Hepatocyte (in vitro differentiated cells): ENCODE data around the gene ASIC2. TPM values are rescaled to one million over a fixed set of nuclear protein-coding genes. Genes with fewer than 3 reads are reported as not detected.

Experiments used
- DNase-seq: peaks from one replicate; pipeline ENCODE4 v3.0.0-alpha.2; 2016; ENCODE audit warnings: low spot score
- H2AFZ ChIP-seq: fragments of 200-600 bp; sonication (generic); 2 replicates; pipeline ENCODE4 v1.6.0; 2016; ENCODE audit warnings: antibody characterized with exemption, mild to moderate bottlenecking
- H3K27ac ChIP-seq: fragments of 200-600 bp; sonication (generic); 2 replicates; pipeline ENCODE4 v1.5.1; 2016; ENCODE audit warnings: mild to moderate bottlenecking
- H3K27me3 ChIP-seq: fragments of 200-600 bp; sonication (generic); 2 replicates; pipeline ENCODE4 v1.6.1; 2016
- H3K36me3 ChIP-seq: fragments of 200-600 bp; sonication (generic); replicated peaks from 2 replicates; pipeline ENCODE4 v1.5.1; 2016; ENCODE audit warnings: low read depth; ENCODE audit not compliant: insufficient read depth
- H3K4me1 ChIP-seq: fragments of 200-600 bp; sonication (generic); 2 replicates; pipeline ENCODE4 v1.5.1; 2016; ENCODE audit warnings: mild to moderate bottlenecking, moderate library complexity; ENCODE audit not compliant: insufficient read depth
- H3K4me2 ChIP-seq: fragments of 200-600 bp; sonication (generic); 2 replicates; pipeline ENCODE4 v1.6.0; 2016
- H3K4me3 ChIP-seq: fragments of 200-600 bp; sonication (generic); 2 replicates; pipeline ENCODE4 v1.5.1; 2016; ENCODE audit warnings: mild to moderate bottlenecking
- H3K79me2 ChIP-seq: fragments of 200-600 bp; sonication (generic); 2 replicates; pipeline ENCODE4 v1.6.0; 2017; ENCODE audit warnings: mild to moderate bottlenecking
- H3K9me2 ChIP-seq: fragments of 200-600 bp; sonication (generic); replicated peaks from 2 replicates; pipeline ENCODE4 v1.6.0; 2017; ENCODE audit warnings: mild to moderate bottlenecking; ENCODE audit not compliant: insufficient read depth
- H3K9me3 ChIP-seq: fragments of 200-600 bp; sonication (generic); 2 replicates; pipeline ENCODE4 v1.5.1; 2016; ENCODE audit warnings: low read depth, mild to moderate bottlenecking
- H4K20me1 ChIP-seq: fragments of 200-600 bp; sonication (generic); 2 replicates; pipeline ENCODE4 v1.6.0; 2016; ENCODE audit warnings: mild to moderate bottlenecking; ENCODE audit not compliant: insufficient read depth, poor library complexity, severe bottlenecking
- CTCF ChIP-seq: fragments of 200-600 bp; sonication (generic); IDR thresholded peaks from 2 replicates; pipeline ENCODE4 v1.5.1; 2016; ENCODE audit warnings: antibody characterized with exemption, mild to moderate bottlenecking; ENCODE audit not compliant: poor library complexity
- EZH2 ChIP-seq: fragments of 200-600 bp; sonication (generic); IDR thresholded peaks from 2 replicates; pipeline ENCODE4 v1.6.1; 2016; ENCODE audit warnings: antibody characterized with exemption, mild to moderate bottlenecking, borderline replicate concordance
- EZH2phosphoT487 ChIP-seq: fragments of 200-600 bp; sonication (generic); IDR thresholded peaks from one replicate; pipeline ENCODE4 v1.6.1; 2018; ENCODE audit warnings: antibody characterized with exemption, mild to moderate bottlenecking, low read depth, moderate library complexity; ENCODE audit not compliant: unreplicated experiment, severe bottlenecking
- whole genome bisulfite sequencing: methylation state at CpG from one replicate; pipeline ENCODE4 v1.1.6; 2016; ENCODE audit warnings: low lambda C conversion rate; ENCODE audit errors: missing lambda C conversion rate; 5-methylcytosine and 5-hydroxymethylcytosine counted together
- polyA plus RNA-seq: library from polyadenylated mRNA; unstranded; fragments of >200 nt; fragmentation: Nextera tagmentation; extraction: Ambion mirVana; gene quantifications from 2 replicates; pipeline ENCODE4 v1.2.1, GENCODE V29; 2016
- total RNA-seq: library from RNA; depleted of rRNA; stranded (reverse); fragments of >200 nt; gene quantifications from 2 replicates; pipeline ENCODE4 v1.2.3, GENCODE V29; 2014

ASIC2 gene
- total and polyA plus RNA-seq, 2 experiments from 2014 or later: 2.3 to 3.3 TPM

GRCh38 chr17:33292201-33292980 lies 704 bp downstream of the ASIC2 start:
- no peak for TF ChIP-seq EZH2phosphoT487
- peak; percentile 45 for TF ChIP-seq CTCF
- Histone ChIP-seq H3K9me3 (no peaks in the 10 kb centered on the region), H3K4me1 (no peaks in the 10 kb centered on the region), H3K27ac (no peak overlapping the region), H2AFZ (peak overlapping the region; percentile 40), H3K4me2 (peak overlapping the region; percentile 91), H3K4me3 (peak overlapping the region; percentile 20), H3K79me2 (no peaks in the 10 kb centered on the region), H4K20me1 (no peaks in the 10 kb centered on the region), H3K27me3 (peaks cover 88% of the 10 kb centered on the region), H3K9me2 (no peaks in the 10 kb centered on the region), H3K36me3 (no peaks in the 10 kb centered on the region)
- peak; percentile 50 for DNase-seq
- WGBS: under 1% methylated on average over 42 of the region's 72 CpGs

GRCh38 chr17:33291248-33292200 lies 1.6 kb downstream of the ASIC2 start:
- Histone ChIP-seq H3K4me1 (no peaks in the 10 kb centered on the region), H3K9me3 (no peaks in the 10 kb centered on the region), H2AFZ (no peak overlapping the region), H4K20me1 (no peaks in the 10 kb centered on the region), H3K27ac (no peak overlapping the region), H3K4me3 (peak overlapping the region; percentile 23), H3K79me2 (no peaks in the 10 kb centered on the region), H3K4me2 (peak overlapping the region; percentile 91), H3K36me3 (no peaks in the 10 kb centered on the region), H3K27me3 (peaks cover 80% of the 10 kb centered on the region), H3K9me2 (no peaks in the 10 kb centered on the region)
- TF ChIP-seq EZH2phosphoT487 (peak; percentile 47), EZH2 (peak; percentile 42), CTCF (no peak)
- 4% methylated on average over 77 of the region's 104 CpGs for WGBS
- peak; percentile 50 for DNase-seq

- TF ChIP-seq EZH2 (no peak), EZH2phosphoT487 (no peak), CTCF (no peak)
- no peaks in the 10 kb centered on the region for H3K79me2 ChIP-seq
- no peak overlapping the region for H3K4me2 ChIP-seq
- no peak overlapping the region for H2AFZ ChIP-seq
- 82% methylated on average over 8 of the region's 8 CpGs for WGBS
- no peaks in the 10 kb centered on the region for H4K20me1 ChIP-seq
- H3K9me3 ChIP-seq: no peaks in the 10 kb centered on the region
- no peaks in the 10 kb centered on the region for H3K4me1 ChIP-seq
- no peak overlapping the region for H3K27ac ChIP-seq
- no peak overlapping the region for H3K4me3 ChIP-seq
- no peak for DNase-seq
- H3K9me2 ChIP-seq: no peaks in the 10 kb centered on the region
- H3K27me3 ChIP-seq: peaks cover 68% of the 10 kb centered on the region
- H3K36me3 ChIP-seq: no peaks in the 10 kb centered on the region
Observed at GRCh38 chr17:33290253-33290652, 2.8 kb downstream of the ASIC2 start.
